ENCODE data around the gene DCAF8. TPM values are rescaled to one million over a fixed set of nuclear protein-coding genes. Genes with fewer than 3 reads are reported as not detected.

Gene DCAF8
- total RNA-seq, 2 experiments from 2014 or later, result 112 to 117 TPM

DNA sequence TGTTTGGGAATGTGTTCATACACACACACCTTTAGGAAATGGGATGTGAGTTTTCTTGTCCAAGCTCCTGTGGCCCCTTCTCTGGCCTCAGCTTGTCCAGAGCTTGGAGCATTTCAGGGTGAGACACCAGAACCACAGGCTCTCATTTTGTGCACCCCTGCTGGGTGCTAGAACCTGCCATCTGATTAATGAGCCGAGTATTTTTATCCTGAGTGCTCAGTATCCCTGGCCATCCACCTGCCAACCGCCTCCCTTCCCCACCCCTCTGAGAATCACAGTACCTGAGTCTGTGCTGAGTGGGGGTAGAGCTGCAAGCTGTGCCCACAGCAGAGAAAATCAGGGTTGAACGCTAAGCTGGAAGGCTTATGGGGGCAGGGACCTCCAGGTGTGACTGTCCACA lies 70.6 kb downstream of the DCAF8 start:
- DNase-seq, result no peak
- Mint-ChIP-seq H3K36me3 (ENCODE audit: low read depth) (no peaks in the 10 kb centered on the region), H3K27me3 (peaks cover 4% of the 10 kb centered on the region), H3K4me1 (no peaks in the 10 kb centered on the region), H3K4me3 (no peak overlapping the region), H3K27ac (no peak overlapping the region), H3K9me3 (no peaks in the 10 kb centered on the region)
- CTCF ChIA-PET, result interaction anchor here (1.1 to 3.0 kb wide), 6 partner anchors 12 to 185 kb away, joined by 3 to 21 read pairs (median 7); no protein-coding TSS in a partner anchor
- POLR2A ChIA-PET, result no interaction called here

DNA sequence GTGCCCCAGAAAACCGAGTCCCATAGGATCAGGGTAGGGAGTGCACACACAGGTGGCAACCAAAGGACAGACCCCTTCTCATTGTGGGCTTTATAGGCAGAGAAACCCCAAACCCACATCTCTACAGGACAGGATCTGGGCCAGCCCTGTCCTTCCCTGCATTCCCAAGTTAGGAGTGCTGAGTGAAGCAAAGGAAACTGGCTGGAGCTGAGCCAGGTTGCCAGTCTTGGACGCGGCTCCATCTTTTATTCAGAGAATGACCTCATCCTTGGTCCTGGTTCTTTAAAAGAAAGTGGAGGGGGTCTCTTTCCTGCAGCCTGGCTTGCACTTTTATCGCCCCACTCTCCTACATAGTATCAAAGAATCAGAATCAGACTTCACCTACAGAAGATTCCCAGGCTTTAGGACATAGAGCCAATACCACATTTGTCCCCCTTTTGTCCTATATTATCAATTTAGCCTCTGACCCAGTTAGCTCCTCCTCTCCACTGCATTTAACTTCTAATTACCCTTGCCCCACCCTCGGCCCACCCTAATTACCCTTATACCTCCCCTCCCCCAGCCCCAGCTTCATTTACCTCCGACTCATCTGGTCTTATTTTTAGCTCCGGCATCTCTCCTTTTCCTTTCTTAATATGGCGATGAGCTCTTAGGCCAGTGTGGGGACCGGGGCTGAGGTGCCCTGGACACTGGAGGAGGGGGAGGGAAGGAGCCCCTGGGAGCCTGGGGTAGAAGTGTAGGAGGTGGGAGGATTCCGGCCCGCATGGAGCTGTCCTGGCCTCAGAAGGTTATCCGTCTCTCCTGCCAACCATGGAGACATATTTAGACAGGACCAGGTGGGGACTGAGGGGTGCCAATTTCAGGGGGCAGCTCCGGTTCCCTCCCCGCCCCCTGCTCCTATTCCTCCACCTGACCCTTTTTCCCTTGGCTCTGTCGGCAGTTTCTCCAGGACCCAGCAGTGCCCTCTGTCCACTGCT lies 72.4 kb downstream of the DCAF8 start, which contains the start of gene CASQ1:
CASQ1 (plus strand) TSS at position 927 of the 977 bp plus-strand sequence. CDS start 177 bp downstream, outside the sequence.
- ChIA-PET POLR2A (no interaction called here), CTCF (interaction anchor here (0.5 to 1.8 kb wide), 5 partner anchors 17 to 182 kb away, joined by 3 to 5 read pairs (median 3); no protein-coding TSS in a partner anchor)
- Mint-ChIP-seq H3K27ac (no peak within 1 kb of the TSS), H3K4me3 (no peak within 1 kb of the TSS), H3K36me3 (ENCODE audit: low read depth) (no peaks in the 10 kb centered on the region), H3K9me3 (no peaks in the 10 kb centered on the region), H3K4me1 (no peaks in the 10 kb centered on the region), H3K27me3 (peaks cover 4% of the 10 kb centered on the region)
- no peak for DNase-seq

DNA sequence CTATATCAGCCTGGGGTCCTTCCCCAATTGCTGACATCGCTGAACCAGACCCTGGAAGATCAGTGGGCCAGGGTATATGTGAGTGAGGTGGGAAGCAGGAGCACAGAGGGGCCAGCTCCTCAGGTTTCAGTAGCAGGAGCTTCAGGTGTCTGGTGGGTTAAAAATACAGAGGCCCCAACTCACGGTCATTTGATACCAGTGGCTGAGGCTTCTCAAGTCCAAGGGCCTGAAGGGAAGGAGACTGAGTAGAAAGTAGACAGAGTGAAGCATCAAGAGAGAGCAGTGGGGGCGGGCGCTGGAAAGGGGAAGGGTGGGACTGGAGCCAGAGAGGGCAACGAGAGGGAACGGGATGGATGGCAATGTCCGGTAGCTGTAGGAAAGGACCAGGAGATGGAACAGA lies 74.0 kb downstream of the DCAF8 start:
- CTCF ChIA-PET, result interaction anchor here (1.6 kb wide), 1 partner anchor 104 kb away, joined by 4 read pairs; no protein-coding TSS in a partner anchor
- POLR2A ChIA-PET, result no interaction called here
- H3K9me3 Mint-ChIP-seq, result no peaks in the 10 kb centered on the region
- H3K36me3 Mint-ChIP-seq (ENCODE audit: low read depth), result no peaks in the 10 kb centered on the region
- no peak overlapping the region for H3K4me3 Mint-ChIP-seq
- no peak overlapping the region for H3K27ac Mint-ChIP-seq
- DNase-seq, result no peak
- peaks cover 5% of the 10 kb centered on the region for H3K27me3 Mint-ChIP-seq
- no peaks in the 10 kb centered on the region for H3K4me1 Mint-ChIP-seq

DNA sequence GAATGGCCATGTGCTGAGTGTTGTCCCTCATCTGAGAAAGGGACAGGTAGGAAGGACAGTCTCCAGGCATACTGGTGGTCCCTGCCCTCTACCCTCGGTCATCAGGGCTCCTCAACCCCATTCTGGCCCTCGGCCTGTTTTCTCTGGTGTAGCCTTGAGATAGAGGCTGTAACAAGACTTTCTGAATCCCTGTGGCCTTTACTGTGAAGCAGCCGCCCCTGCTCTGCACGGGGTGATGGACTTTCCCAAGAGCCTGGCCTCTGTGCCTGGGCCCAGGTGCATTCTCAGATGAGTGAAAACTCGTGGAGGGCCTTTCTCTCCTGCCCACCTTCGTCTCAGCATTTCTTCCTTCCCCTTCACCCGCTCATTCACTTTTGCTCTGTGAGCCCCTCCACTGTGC lies 74.9 kb downstream of the DCAF8 start:
- ChIA-PET CTCF (no interaction called here), POLR2A (interaction anchor here (0.6 kb wide), 1 partner anchor 11 kb away, joined by 3 read pairs; no protein-coding TSS in a partner anchor)
- Mint-ChIP-seq H3K4me3 (no peak overlapping the region), H3K4me1 (no peaks in the 10 kb centered on the region), H3K36me3 (ENCODE audit: low read depth) (no peaks in the 10 kb centered on the region), H3K27ac (no peak overlapping the region), H3K27me3 (peaks cover 7% of the 10 kb centered on the region), H3K9me3 (no peaks in the 10 kb centered on the region)
- DNase-seq, result no peak

- H3K27ac Mint-ChIP-seq, result no peak overlapping the region
Observed at GRCh38 chr1:160186729-160187128, 75.6 kb downstream of the DCAF8 start.

DNA sequence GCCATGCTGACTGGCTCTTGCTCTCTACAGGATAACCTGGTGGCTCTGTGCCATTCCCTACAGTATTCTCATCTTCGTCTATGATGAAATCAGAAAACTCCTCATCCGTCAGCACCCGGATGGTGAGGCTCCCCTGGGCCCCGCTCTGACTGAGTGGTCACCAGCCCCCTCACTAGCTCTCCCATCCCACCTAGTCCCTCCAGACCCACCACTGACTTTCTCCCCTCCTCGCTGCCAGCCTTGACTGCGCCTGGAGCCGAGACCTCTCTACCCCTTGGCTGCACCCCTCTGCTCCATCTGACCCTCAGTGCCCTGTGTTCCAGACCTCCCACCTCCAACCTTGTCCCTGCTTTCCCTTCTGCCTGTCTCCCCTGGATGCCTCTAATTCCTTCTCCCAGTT lies 76.1 kb downstream of the DCAF8 start:
- ChIA-PET POLR2A (no interaction called here), CTCF (interaction anchor here (1.2 kb wide), 1 partner anchor 13 kb away, joined by 3 read pairs; no protein-coding TSS in a partner anchor)
- H3K9me3 Mint-ChIP-seq, result no peaks in the 10 kb centered on the region
- H3K27ac Mint-ChIP-seq, result no peak overlapping the region
- H3K27me3 Mint-ChIP-seq, result peaks cover 7% of the 10 kb centered on the region
- H3K4me3 Mint-ChIP-seq, result no peak overlapping the region
- no peak for DNase-seq
- no peaks in the 10 kb centered on the region for H3K36me3 Mint-ChIP-seq (ENCODE audit: low read depth)
- H3K4me1 Mint-ChIP-seq, result no peaks in the 10 kb centered on the region

More at GRCh38 chr1:160186729-160187128, 75.6 kb downstream of the DCAF8 start:
- CTCF ChIA-PET, result interaction anchor here (1.2 kb wide), 1 partner anchor 13 kb away, joined by 3 read pairs; no protein-coding TSS in a partner anchor
- H3K4me3 Mint-ChIP-seq, result no peak overlapping the region
- H3K4me1 Mint-ChIP-seq, result no peaks in the 10 kb centered on the region
- POLR2A ChIA-PET, result no interaction called here
- peaks cover 7% of the 10 kb centered on the region for H3K27me3 Mint-ChIP-seq
- no peaks in the 10 kb centered on the region for H3K9me3 Mint-ChIP-seq
- no peak for DNase-seq
- no peaks in the 10 kb centered on the region for H3K36me3 Mint-ChIP-seq (ENCODE audit: low read depth)

DNA sequence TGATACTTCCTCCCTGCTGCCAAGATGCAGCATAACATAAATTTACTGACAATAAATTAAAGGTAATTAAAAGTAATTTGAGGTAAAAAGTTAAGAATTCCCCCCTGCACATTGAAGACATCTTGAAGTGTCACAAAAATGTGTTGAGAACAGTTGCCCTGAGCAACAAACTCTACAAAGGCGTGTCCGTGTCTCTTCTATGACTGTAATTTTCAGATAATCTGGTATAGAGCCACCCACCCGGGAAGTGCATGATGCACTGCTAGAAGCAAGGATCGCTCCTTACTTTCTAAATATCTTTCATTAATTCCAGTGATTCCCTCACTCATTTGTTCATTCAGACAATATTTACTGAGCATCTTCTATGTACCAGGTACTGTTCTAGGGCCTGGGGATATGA lies 83.0 kb downstream of the DCAF8 start:
- Mint-ChIP-seq H3K4me1 (no peaks in the 10 kb centered on the region), H3K27me3 (peaks cover 12% of the 10 kb centered on the region), H3K9me3 (no peaks in the 10 kb centered on the region), H3K27ac (no peak overlapping the region), H3K36me3 (ENCODE audit: low read depth) (no peaks in the 10 kb centered on the region), H3K4me3 (no peak overlapping the region)
- POLR2A ChIA-PET, result no interaction called here
- CTCF ChIA-PET, result interaction anchor here (1.4 kb wide), 1 partner anchor 13 kb away, joined by 3 read pairs; no protein-coding TSS in a partner anchor
- DNase-seq, result no peak

GRCh38 chr1:160178731-160179130 lies 83.6 kb downstream of the DCAF8 start:
- no peak overlapping the region for H3K27ac Mint-ChIP-seq
- H3K4me1 Mint-ChIP-seq, result no peaks in the 10 kb centered on the region
- DNase-seq, result no peak
- no peaks in the 10 kb centered on the region for H3K9me3 Mint-ChIP-seq
- POLR2A ChIA-PET, result no interaction called here
- peaks cover 13% of the 10 kb centered on the region for H3K27me3 Mint-ChIP-seq
- no peaks in the 10 kb centered on the region for H3K36me3 Mint-ChIP-seq (ENCODE audit: low read depth)
- H3K4me3 Mint-ChIP-seq, result no peak overlapping the region
- CTCF ChIA-PET, result interaction anchor here (1.4 kb wide), 1 partner anchor 13 kb away, joined by 3 read pairs; no protein-coding TSS in a partner anchor

DNA sequence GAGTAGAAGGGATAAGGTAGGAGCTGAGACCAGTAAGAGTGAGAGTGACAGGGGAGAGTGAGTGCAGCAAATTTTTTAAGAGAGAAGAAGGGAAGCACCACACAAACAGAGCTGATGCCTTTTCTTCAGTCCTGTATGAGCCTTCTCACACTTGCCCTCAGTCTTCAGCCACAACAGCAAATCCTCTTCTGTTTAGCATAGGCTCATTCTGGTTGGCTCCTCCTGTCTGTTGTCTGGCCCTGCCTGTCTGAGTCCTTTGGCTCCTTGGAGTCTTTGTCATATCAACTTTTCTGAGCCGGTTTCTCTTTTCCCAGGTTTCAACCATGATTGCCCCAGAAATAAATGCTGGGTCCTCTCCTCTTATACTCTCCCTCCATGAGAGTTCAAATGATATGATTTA lies 84.7 kb downstream of the DCAF8 start:
- no peaks in the 10 kb centered on the region for H3K9me3 Mint-ChIP-seq
- peaks cover 17% of the 10 kb centered on the region for H3K27me3 Mint-ChIP-seq
- ChIA-PET CTCF (interaction anchor here (1.0 to 1.4 kb wide), 2 partner anchors 14 to 42 kb away, joined by 3 read pairs; no protein-coding TSS in a partner anchor), POLR2A (no interaction called here)
- no peaks in the 10 kb centered on the region for H3K36me3 Mint-ChIP-seq (ENCODE audit: low read depth)
- H3K4me1 Mint-ChIP-seq, result peaks cover 1% of the 10 kb centered on the region
- DNase-seq, result no peak
- H3K27ac Mint-ChIP-seq, result no peak overlapping the region
- no peak overlapping the region for H3K4me3 Mint-ChIP-seq

GRCh38 chr1:160177231-160177630 lies 85.1 kb downstream of the DCAF8 start:
- H3K9me3 Mint-ChIP-seq, result no peaks in the 10 kb centered on the region
- no peak overlapping the region for H3K27ac Mint-ChIP-seq
- no peak for DNase-seq
- H3K36me3 Mint-ChIP-seq (ENCODE audit: low read depth), result no peaks in the 10 kb centered on the region
- peaks cover 1% of the 10 kb centered on the region for H3K4me1 Mint-ChIP-seq
- H3K27me3 Mint-ChIP-seq, result peaks cover 20% of the 10 kb centered on the region
- POLR2A ChIA-PET, result no interaction called here
- CTCF ChIA-PET, result interaction anchor here (1.0 kb wide), 1 partner anchor 43 kb away, joined by 3 read pairs; no protein-coding TSS in a partner anchor
- no peak overlapping the region for H3K4me3 Mint-ChIP-seq

DNA sequence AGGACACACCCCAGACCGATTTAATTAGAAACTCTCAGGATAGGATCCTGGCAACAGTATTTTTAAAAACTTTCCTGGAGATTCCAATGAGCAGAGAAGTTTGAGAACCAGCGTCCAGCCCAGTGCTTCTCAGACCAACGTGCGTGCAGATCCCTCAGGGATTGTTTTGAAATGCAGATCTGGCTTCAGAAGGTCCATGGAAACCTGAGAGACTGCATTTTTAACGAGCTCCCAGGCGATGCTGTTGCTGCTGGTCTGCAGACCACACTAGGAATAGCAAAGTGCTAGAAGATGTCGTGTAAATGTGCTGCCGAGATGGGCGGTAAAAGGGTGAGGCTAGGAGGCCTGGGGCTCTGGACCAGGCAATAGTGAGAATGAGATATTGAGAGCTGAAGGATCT lies 90.4 kb downstream of the DCAF8 start:
- peaks cover 12% of the 10 kb centered on the region for H3K27me3 Mint-ChIP-seq

GRCh38 chr1:160171354-160171753 lies 91.0 kb downstream of the DCAF8 start:
- Mint-ChIP-seq H3K27me3 (peaks cover 14% of the 10 kb centered on the region), H3K27ac (no peak overlapping the region), H3K4me1 (peaks cover 10% of the 10 kb centered on the region), H3K36me3 (ENCODE audit: low read depth) (no peaks in the 10 kb centered on the region), H3K4me3 (no peak overlapping the region), H3K9me3 (no peaks in the 10 kb centered on the region)
- ChIA-PET POLR2A (no interaction called here), CTCF (interaction anchor here (1.1 kb wide), 1 partner anchor 113 kb away, joined by 3 read pairs; no protein-coding TSS in a partner anchor)
- DNase-seq, result no peak

More for the DNA sequence above, 90.4 kb downstream of the DCAF8 start:
- ChIA-PET POLR2A (no interaction called here), CTCF (interaction anchor here (1.0 to 1.3 kb wide), 3 partner anchors 27 to 120 kb away, joined by 3 to 4 read pairs (median 3); no protein-coding TSS in a partner anchor)
- H3K4me1 Mint-ChIP-seq, result peaks cover 10% of the 10 kb centered on the region
- no peaks in the 10 kb centered on the region for H3K9me3 Mint-ChIP-seq
- no peaks in the 10 kb centered on the region for H3K36me3 Mint-ChIP-seq (ENCODE audit: low read depth)
- no peak overlapping the region for H3K27ac Mint-ChIP-seq
- no peak overlapping the region for H3K4me3 Mint-ChIP-seq
- DNase-seq, result no peak
